Mesodermal cell (in vitro differentiated cells): ENCODE data around the gene DDX6.

Source experiments
- H3K27ac ChIP-seq: 2 replicates; pipeline ENCODE4 v1.7.0; 2013; ENCODE audit warnings: mild to moderate bottlenecking, low read depth, low read length, moderate library complexity; ENCODE audit not compliant: severe bottlenecking
- H3K36me3 ChIP-seq: 2 replicates; pipeline ENCODE4 v1.7.1; 2013; ENCODE audit warnings: mild to moderate bottlenecking, low read length, moderate library complexity; ENCODE audit not compliant: control insufficient read depth, insufficient read depth
- H3K4me1 ChIP-seq: one replicate; pipeline ENCODE4 v1.7.1; 2013; ENCODE audit warnings: mild to moderate bottlenecking, low read length; ENCODE audit not compliant: insufficient read depth, control insufficient read depth, poor library complexity, severe bottlenecking
- H3K4me3 ChIP-seq: 2 replicates; pipeline ENCODE4 v1.7.0; 2013; ENCODE audit warnings: low read length, control low read depth, mild to moderate bottlenecking; ENCODE audit not compliant: insufficient read depth, poor library complexity, severe bottlenecking; ENCODE audit errors: extremely low read depth
- H3K9me3 ChIP-seq: 2 replicates; pipeline ENCODE4 v1.7.1; 2013; ENCODE audit warnings: mild to moderate bottlenecking, low read length, moderate library complexity; ENCODE audit not compliant: control insufficient read depth
- WGBS, 2 experiments: methylation state at CpG; one replicate each; pipeline ENCODE4 v1.1.5; 2013; ENCODE audit warnings: missing lambda C conversion rate in 2 of 2; ENCODE audit not compliant: insufficient coverage in 2 of 2; 5-methylcytosine and 5-hydroxymethylcytosine counted together

Gene DDX6

DNA sequence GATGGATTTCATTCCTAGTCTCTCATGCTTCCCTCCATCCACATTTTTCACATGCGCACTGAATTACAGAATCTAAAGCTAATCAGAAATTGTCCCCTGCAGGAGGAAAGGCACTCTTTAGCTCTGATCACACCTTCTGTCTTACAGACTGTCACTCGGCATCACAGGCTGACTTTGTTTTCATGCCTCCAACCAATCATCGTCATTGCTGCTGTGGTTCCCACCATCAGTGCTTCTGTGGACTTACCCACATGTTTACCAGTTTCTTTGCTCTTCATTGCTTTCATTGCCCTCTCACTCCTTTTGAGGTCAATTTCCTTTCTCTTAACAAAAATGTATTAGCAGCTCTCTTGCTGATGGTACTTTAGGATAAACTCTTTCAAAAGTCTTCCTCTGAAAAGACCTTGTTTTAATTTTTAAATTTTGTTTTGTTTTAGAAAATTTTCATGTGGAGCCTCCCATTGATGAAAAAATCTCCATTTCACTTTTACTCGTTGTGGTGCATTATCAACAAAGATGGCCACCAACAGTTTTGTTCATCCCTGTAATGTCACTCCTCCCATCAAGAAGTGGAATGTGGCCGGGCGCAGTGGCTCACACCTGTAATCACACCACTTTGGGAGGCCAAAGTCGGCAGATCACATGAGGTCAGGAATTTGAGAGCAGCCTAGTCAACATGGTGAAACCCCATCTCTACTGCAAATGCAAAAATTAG is 91.3 kb downstream of the DDX6 start:
- Histone ChIP-seq H3K4me3 (no peak overlapping the region), H3K9me3 (peaks cover 4% of the 10 kb centered on the region), H3K4me1 (no peaks in the 10 kb centered on the region), H3K36me3 (no peaks in the 10 kb centered on the region), H3K27ac (no peak overlapping the region)
- WGBS, 2 experiments: 83% methylated on average over 6 of the region's 7 CpGs
